T-helper 9 cell (primary cell): ENCODE results near the gene LARGE1.
A peak's percentile ranks its signal among the peaks of the same experiment; 100 is the strongest.

Source experiments
- DNase-seq: peaks from one replicate; pipeline ENCODE4 v3.0.0-alpha.2; 2020
- total RNA-seq, 2 donors: gene quantifications; one replicate each; lab custom pipeline; 2026; lab: John Stamatoyannopoulos, UW

The LARGE1 gene
- total RNA-seq = 0.24 to 2.7 reads per million in 2 donors

GRCh38 chr22:33920197-33920540, at the start of gene LARGE1:
LARGE1 (minus strand) TSS chr22:33920476.
- no peak for DNase-seq

GRCh38 chr22:33969045-33969444, 48.8 kb upstream of the LARGE1 start:
- DNase-seq = no peak

GRCh38 chr22:33964121-33964520, 43.8 kb upstream of the LARGE1 start:
- DNase-seq = no peak

GRCh38 chr22:33962409-33962808, 42.1 kb upstream of the LARGE1 start:
- DNase-seq = no peak

GRCh38 chr22:33958741-33959140, 38.5 kb upstream of the LARGE1 start:
- DNase-seq = no peak

GRCh38 chr22:33957086-33957485, 36.8 kb upstream of the LARGE1 start:
- DNase-seq = no peak

GRCh38 chr22:33952776-33953175, 32.5 kb upstream of the LARGE1 start:
- no peak for DNase-seq

GRCh38 chr22:33940741-33941140, 20.5 kb upstream of the LARGE1 start:
- DNase-seq = no peak

- no peak for DNase-seq
These were observed 12.7 kb upstream of the LARGE1 start for GRCh38 chr22:33932997-33933396.

- DNase-seq = no peak
These were observed 11.1 kb upstream of the LARGE1 start for GRCh38 chr22:33931406-33931805.

GRCh38 chr22:33927752-33928151, 7.5 kb upstream of the LARGE1 start:
- no peak for DNase-seq

- DNase-seq = no peak
These were observed 4.9 kb upstream of the LARGE1 start for GRCh38 chr22:33925194-33925593.

GRCh38 chr22:33923660-33924246, 3.5 kb upstream of the LARGE1 start:
- no peak for DNase-seq

GRCh38 chr22:33923033-33923432, 2.8 kb upstream of the LARGE1 start:
- no peak for DNase-seq

- no peak for DNase-seq
These were observed 2.0 kb upstream of the LARGE1 start for GRCh38 chr22:33922349-33922681.

GRCh38 chr22:33921525-33922348, 1.5 kb upstream of the LARGE1 start:
- DNase-seq = no peak

- DNase-seq = peak; percentile 56
These were observed 750 bp upstream of the LARGE1 start for GRCh38 chr22:33920927-33921524.

- DNase-seq = no peak
These were observed 682 bp downstream of the LARGE1 start for GRCh38 chr22:33919391-33920196.

GRCh38 chr22:33918676-33919365, 1.5 kb downstream of the LARGE1 start:
- no peak for DNase-seq

GRCh38 chr22:33917744-33918406, 2.4 kb downstream of the LARGE1 start:
- no peak for DNase-seq

- DNase-seq = no peak
These were observed 5.6 kb downstream of the LARGE1 start for GRCh38 chr22:33914699-33915098.

- no peak for DNase-seq
These were observed 6.1 kb downstream of the LARGE1 start for GRCh38 chr22:33914131-33914530.
